Upper lobe of right lung (tissue), 1 donor: ENCODE measurements around the gene ADAMTSL1. TPM values are rescaled to one million over a fixed set of nuclear protein-coding genes. Genes with fewer than 3 reads are reported as not detected.

Experiments used
- ATAC-seq: fragments of 200-7000 bp; cut with Tn5 transposase; one replicate; pipeline ENCODE4 v1.9.1; 2020; ENCODE audit warnings: mild to moderate bottlenecking, moderate library complexity
- DNase-seq: peaks from one replicate; pipeline ENCODE4 v3.0.0-alpha.2; 2020
- H3K27ac ChIP-seq: fragments of 200-600 bp; one replicate; pipeline ENCODE4 v1.8.0; 2022
- H3K27me3 ChIP-seq: fragments of 200-600 bp; one replicate; pipeline ENCODE4 v1.8.0; 2022; ENCODE audit warnings: mild to moderate bottlenecking
- H3K36me3 ChIP-seq: fragments of 200-600 bp; one replicate; pipeline ENCODE4 v1.8.0; 2022
- H3K4me1 ChIP-seq: fragments of 200-600 bp; one replicate; pipeline ENCODE4 v1.8.0; 2022
- H3K4me3 ChIP-seq: fragments of 200-600 bp; one replicate; pipeline ENCODE4 v1.8.0; 2022; ENCODE audit warnings: mild to moderate bottlenecking
- H3K9me3 ChIP-seq: fragments of 200-600 bp; one replicate; pipeline ENCODE4 v1.8.0; 2022
- CTCF ChIP-seq: fragments of 200-600 bp; IDR thresholded peaks from one replicate; pipeline ENCODE4 v1.8.0; 2022; ENCODE audit warnings: antibody characterized with exemption
- intact Hi-C: fragments of 100-400 bp; cut with DNase I; formaldehyde crosslinking; loops from one replicate; pipeline ENCODE4 v1.11.0; 2022
- total RNA-seq: library from RNA; stranded (reverse); fragmentation: NEBNext Ultra II Directional; extraction: Animal tissue kit (Norgen Biotek cat#: 25700); gene quantifications from one replicate; pipeline ENCODE4 v1.2.1, GENCODE V29; 2021
- donor health status: DM: no; HTN: yes; CAD: no; lungs with severe emphysema.

The ADAMTSL1 gene
- total RNA-seq, 1 donor from 2014 or later, result 7.3 TPM

- H3K4me3 ChIP-seq, result no peak overlapping the region
- no peak for ATAC-seq
- TF ChIP-seq CTCF, result no peak
- H3K27me3 ChIP-seq, result no peaks in the 10 kb centered on the region
- no peak overlapping the region for H3K27ac ChIP-seq
- peaks cover 11% of the 10 kb centered on the region for H3K4me1 ChIP-seq
- DNase-seq, result no peak
- H3K36me3 ChIP-seq, result no peaks in the 10 kb centered on the region
- no peaks in the 10 kb centered on the region for H3K9me3 ChIP-seq
- intact Hi-C loops, result no loop called here
Measured at GRCh38 chr9:18703151-18703900, 229.4 kb downstream of the ADAMTSL1 start.

- Histone ChIP-seq H3K36me3 (no peaks in the 10 kb centered on the region), H3K9me3 (no peaks in the 10 kb centered on the region), H3K4me3 (no peak overlapping the region), H3K4me1 (peaks cover 11% of the 10 kb centered on the region), H3K27ac (no peak overlapping the region), H3K27me3 (no peaks in the 10 kb centered on the region)
- no peak for DNase-seq
- intact Hi-C loops, result no loop called here
- ATAC-seq, result no peak
- no peak for TF ChIP-seq CTCF
Measured at GRCh38 chr9:18703901-18704379, 230.0 kb downstream of the ADAMTSL1 start.

DNA sequence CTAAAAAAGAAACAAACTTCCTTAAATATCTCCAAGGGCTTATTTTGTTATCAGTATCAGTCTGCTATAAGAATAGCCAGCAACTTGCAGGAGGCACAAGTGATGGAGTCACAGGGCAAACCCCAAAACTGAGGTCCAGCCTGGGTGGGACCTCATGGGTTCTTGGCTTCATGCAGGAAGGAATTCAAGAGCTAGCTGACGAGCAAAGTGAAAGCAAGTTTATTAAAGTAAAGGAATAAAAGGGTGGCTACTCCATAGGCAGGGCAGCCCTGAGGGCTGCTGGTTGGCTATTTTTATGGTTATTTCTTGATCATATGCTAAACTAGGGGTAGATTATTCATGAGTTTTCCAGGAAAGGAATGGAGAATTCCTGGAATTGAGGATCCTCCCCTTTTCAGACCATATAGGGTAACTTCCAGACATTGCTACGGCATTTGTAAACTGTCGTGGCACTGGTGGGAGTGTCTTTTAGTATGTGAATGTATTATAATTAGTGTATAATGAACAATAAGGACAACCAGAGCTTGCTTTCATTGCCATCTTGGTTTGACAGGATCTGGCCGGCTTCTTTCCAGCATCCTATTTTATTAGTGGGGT lies 231.9 kb downstream of the ADAMTSL1 start:
- Histone ChIP-seq H3K36me3 (no peaks in the 10 kb centered on the region), H3K27me3 (no peaks in the 10 kb centered on the region), H3K27ac (no peak overlapping the region), H3K9me3 (no peaks in the 10 kb centered on the region), H3K4me3 (no peak overlapping the region), H3K4me1 (peaks cover 11% of the 10 kb centered on the region)
- intact Hi-C loops, result no loop called here
- DNase-seq (no peak), ATAC-seq (no peak)
- no peak for TF ChIP-seq CTCF

- Histone ChIP-seq H3K27ac (no peak overlapping the region), H3K4me1 (peaks cover 11% of the 10 kb centered on the region), H3K4me3 (no peak overlapping the region), H3K27me3 (no peaks in the 10 kb centered on the region), H3K9me3 (no peaks in the 10 kb centered on the region), H3K36me3 (no peaks in the 10 kb centered on the region)
- intact Hi-C loops, result no loop called here
- ATAC-seq (peak; percentile 30), DNase-seq (no peak)
- no peak for TF ChIP-seq CTCF
Measured at GRCh38 chr9:18706648-18707047, 232.7 kb downstream of the ADAMTSL1 start.

DNA sequence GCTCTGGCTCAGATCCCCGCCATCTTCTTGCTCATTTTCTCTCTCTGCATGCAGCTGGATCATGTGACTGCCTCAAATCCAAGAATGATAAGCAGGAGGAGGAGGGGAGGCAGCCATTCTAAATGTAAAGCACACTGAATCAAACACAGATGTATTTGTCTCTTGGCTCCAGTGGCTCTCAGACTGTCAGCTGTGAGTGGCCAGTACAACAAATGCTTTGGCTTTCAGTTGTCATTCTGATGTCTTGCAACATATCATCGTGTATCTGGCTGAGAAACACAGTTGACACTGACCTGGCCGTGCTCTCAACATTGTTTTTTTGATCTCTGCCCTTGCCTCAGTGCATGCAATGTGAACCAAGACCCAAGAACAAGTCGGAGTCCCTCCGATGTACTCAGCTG lies 233.1 kb downstream of the ADAMTSL1 start:
- no peak for TF ChIP-seq CTCF
- peaks cover 11% of the 10 kb centered on the region for H3K4me1 ChIP-seq
- intact Hi-C loops, result no loop called here
- no peak overlapping the region for H3K27ac ChIP-seq
- ATAC-seq (peak; percentile 21), DNase-seq (no peak)
- H3K4me3 ChIP-seq, result no peak overlapping the region
- no peaks in the 10 kb centered on the region for H3K36me3 ChIP-seq
- H3K27me3 ChIP-seq, result no peaks in the 10 kb centered on the region
- no peaks in the 10 kb centered on the region for H3K9me3 ChIP-seq
